GM12873 (cell line): ENCODE measurements around the gene SCN2B.

Experiments used
- TF ChIP-seq, protein P1 (sequence below): IDR thresholded peaks from 2 replicates; pipeline ENCODE4 v1.5.1; 2012; ENCODE audit warnings: low read depth, mild to moderate bottlenecking, moderate library complexity, low read length, control low read depth; ENCODE audit not compliant: insufficient read depth; ENCODE audit errors: missing control alignments

SCN2B gene

DNA sequence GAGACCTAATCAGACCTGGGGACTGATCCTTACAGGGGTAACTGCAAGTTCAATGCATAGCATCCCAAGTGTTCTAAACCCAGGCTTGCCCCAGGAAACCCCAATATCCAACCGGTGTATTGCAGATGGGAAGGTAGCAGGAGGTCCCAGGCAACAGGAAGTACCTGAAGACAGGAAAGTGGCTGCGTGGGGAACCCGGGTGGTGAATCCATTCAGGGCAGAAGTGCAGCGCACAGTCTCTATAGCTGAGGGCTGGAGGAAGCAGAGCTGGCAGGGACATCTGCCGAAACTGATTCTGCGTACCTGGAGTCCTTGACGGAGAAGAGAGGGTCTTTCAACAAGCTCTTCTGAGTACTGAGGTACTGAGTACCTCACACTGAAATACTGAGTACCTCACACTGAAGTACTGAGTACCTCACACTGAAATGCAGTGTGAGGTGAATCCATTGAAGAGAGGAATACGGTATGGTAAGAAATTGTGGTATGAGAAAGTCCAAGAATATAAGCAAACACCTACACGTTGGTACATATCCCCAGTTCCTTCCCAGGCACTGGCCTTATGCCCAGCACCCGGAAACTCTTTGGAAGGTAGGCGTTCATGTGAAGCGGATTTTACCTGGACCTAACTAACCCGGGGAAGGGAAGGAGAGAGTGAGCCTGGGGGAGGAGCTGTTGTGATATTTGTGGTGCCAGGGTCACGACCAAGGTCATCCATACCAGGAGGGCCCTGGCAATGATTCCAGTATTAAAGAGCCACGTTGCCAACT is 43.9 kb downstream of the SCN2B start:
- TF ChIP-seq, protein P1, sequence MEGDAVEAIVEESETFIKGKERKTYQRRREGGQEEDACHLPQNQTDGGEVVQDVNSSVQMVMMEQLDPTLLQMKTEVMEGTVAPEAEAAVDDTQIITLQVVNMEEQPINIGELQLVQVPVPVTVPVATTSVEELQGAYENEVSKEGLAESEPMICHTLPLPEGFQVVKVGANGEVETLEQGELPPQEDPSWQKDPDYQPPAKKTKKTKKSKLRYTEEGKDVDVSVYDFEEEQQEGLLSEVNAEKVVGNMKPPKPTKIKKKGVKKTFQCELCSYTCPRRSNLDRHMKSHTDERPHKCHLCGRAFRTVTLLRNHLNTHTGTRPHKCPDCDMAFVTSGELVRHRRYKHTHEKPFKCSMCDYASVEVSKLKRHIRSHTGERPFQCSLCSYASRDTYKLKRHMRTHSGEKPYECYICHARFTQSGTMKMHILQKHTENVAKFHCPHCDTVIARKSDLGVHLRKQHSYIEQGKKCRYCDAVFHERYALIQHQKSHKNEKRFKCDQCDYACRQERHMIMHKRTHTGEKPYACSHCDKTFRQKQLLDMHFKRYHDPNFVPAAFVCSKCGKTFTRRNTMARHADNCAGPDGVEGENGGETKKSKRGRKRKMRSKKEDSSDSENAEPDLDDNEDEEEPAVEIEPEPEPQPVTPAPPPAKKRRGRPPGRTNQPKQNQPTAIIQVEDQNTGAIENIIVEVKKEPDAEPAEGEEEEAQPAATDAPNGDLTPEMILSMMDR: no peak

DNA sequence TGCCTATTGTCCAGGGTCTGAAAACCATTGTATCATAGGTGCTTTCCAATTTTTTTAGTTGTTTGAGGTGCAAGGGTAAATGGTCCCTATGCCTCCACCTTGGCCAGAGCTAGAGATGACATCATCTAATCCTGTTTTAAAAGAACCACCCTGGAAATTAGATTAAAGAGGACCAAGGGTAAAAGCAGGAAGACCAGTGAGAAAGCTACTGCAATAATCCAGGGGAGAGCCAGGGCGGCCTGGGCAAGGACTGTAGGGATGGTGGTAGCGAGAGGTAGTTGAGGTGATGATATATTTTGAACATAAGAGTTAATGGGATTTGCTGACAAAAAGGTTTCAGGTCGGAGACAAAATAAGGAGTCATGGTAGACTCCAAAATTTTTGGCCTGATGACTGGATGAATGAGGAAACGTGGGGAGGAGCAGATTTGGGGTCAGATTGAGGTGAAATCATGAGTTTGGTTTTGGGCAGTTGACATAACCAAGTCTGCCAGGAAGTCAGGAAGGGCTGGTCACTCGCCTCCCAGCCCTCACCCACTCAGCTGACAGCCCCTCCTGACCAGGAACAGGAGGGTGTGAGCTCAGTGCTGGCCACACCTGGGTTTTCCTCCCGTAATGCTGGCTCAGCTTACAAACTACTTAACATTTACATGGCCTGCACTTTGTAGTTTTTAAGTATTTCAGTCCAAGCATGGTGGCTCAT is 46.8 kb downstream of the SCN2B start:
- TF ChIP-seq, protein P1: no peak

DNA sequence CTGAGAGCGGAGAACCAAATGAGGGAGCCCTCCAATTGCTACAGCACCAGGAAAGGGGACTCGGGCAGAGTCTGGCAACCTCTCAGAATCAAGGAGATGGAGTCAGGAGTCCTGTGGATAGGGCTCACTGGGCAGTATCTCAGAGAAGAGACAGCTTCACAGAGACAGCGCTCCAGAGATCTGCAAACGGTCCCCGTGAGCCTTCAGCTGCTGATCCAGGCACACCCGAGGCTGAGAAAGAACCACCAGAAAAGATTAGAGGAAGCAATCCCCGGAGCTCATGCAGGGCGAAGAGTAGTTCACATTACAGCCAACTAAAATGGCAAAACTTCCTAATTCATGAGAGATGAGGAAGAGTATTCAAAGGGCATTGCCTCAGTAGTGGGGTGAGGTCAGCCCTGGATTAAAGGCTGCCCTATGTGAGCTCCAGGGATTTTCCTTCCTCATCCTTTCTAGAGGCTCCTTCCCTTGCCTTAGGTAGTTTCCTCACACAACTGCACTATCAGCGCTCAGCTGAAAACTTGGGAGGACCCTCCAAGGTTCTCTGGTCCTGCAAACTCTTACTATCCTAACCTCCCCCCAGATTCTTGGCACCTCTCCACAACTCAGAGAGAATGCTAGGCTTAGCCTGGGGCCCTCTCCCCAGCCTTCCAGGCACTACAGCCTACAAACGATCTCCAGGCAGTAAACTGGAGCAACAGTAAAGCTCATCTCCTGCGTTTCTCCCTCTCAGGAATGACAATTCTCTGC is 47.5 kb downstream of the SCN2B start:
- TF ChIP-seq, protein P1: no peak

DNA sequence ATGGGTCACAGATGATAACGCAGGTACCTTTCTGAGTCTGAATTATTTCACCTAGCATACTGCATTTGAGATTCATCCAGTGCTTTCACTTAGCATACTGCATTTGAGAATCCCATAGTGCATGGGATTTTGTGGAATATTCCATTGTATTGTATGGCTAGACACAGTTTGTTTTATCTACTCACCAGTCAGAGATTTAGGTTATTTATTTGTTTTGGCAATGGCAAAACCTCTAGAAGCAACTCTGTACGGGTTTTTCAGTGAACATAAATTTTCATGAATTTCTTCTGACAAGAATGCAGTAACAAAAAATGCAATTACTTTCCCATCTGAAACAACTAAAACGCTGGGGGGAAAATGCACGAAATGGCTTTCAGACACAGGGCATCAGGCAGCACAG is 48.1 kb downstream of the SCN2B start:
- TF ChIP-seq, protein P1: no peak

DNA sequence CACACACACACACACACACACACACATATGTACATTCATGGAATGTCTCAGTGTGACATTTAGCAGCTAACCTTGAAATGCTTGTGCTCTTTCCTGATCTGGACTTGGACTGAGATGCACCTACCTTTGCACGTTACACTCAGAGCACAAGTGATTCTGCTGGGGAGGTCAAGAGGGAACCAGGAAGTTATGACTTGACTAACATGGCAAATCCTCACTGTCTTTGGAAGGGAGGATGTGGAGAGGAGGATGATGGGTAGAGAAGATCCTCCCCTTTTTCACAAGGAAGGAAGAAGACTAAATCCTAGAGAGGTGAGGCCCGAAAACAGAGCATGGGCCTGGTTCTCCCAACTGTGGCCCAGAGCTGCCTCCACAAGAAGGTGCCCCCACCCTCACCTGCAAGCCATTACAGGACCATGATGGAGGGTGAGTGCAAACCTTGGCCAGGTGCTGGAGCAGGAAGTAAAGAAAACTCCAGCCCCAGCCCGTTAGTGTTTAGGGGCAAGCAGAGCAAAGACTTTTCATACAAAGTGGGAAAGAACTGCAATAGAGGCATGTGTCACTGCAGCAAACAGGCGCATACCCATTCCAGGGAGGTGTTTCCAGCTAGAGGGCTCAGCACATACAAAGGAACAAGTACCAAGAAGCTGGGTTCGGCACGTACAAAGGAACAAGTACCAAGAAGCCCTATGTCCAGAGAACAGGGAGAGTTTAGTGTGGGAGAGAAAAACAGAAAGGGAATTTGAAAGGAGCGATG is 50.2 kb downstream of the SCN2B start:
- TF ChIP-seq, protein P1: no peak

DNA sequence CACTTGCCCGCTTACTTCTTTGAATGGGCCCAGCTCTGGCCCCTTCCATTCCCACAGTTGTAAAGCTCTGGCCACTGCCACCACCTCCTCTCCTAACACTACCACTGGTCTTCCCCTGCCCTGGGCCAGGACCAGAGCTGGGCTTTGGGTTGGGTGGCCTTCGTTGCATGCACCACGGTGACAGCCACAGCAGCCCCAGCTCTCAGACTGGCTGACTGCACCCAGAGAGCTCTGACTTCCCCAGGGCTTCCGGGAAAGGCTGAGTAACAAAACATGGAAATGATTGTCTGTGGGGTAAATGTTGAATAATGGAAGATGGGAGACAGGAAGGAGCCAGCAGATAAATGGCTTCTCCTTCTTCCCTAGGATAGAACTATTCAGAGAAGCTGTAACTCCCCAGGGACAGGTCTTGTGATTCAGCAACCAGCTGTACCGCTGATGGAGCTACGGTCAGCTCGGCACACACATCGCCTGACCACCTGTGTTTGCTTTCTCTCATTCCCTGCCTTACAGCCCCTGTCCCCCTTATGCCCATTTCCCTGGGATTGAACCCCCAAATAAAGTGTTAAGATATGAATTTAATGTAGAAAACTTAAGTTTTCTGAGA is 51.4 kb downstream of the SCN2B start:
- TF ChIP-seq, protein P1: no peak

DNA sequence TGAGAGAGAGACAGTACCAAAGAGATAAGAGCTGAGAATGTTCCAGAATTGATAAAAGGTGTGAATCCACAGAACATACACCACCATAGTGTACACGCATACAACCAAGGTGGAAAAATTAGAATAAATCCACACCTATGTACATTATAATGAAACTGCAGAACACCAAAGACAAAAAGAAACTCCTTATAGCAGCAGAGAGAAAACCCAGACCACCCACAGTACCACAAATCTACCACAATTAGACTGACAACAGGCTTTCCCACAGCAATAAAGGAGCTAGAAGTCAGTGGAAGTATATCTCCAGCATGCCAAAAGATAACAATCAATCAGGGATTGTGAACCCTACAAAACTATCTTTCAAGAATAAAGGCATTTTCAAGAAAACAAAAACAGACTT is 55.6 kb downstream of the SCN2B start:
- TF ChIP-seq, protein P1: no peak
